Measurements from ENCODE around the gene TCEAL3. TPM values are rescaled to one million over a fixed set of nuclear protein-coding genes. Genes with fewer than 3 reads are reported as not detected.

The TCEAL3 gene, protein sequence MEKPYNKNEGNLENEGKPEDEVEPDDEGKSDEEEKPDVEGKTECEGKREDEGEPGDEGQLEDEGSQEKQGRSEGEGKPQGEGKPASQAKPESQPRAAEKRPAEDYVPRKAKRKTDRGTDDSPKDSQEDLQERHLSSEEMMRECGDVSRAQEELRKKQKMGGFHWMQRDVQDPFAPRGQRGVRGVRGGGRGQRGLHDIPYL
- total RNA-seq, result 6.8 TPM

DNA sequence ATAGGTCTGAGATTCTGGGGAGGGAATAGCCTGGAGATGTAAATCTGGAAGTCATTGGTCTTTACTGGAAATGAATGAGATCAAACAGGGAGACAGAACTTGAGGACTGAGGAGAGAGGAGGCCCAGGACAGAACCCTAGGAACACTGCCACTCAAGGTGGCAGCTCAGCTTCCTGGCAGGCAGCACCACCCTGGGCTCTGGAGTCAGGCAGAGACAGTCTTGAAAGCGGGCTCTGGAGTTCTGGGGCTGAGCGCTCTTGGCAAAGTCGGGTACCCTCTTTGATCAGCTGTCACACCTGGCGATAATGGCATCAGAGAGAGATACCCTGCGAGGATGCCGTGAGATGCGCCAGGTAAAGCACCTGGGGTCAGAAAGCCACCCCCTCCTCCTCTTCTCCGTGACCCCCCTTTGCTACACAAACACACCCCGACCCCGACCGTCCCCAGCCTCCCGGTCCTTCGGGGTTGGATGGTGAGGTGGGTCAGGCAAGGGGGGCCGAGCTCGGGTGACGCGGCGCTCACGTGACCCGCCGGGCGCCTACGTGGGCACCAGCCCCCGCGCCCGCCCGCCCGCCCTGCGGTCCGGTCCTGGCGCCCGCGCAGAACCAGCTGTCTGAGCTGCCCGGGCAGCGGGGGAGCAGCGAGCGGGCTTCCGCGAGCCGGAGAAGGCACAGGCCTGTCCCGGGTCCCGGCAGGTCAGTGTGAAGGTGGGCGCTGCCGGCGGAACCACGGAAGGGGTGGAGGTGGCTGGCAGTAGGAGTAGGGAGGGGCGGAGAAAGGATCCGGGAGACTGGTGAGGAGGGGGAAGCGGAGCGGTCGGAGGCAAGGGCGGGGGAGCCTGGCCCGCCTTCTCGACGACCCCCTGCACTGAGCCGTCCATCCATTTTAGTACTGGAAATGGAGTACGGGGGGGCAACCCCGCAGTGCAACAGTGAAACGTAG, at the start of gene TCEAL3:
Gene TCEAL3, plus strand, starts transcription at position 600 of the 942 bp plus-strand sequence. CDS start 1,102 bp downstream, outside the sequence.

GRCh38 chrX:103585411-103586313, 22.1 kb upstream of the TCEAL3 start, which contains the start of gene TCEAL4:
TSS of gene TCEAL4 (plus strand) at chrX:103585515. CDS start at chrX:103586676, 1,161 bp downstream.

GRCh38 chrX:103628386-103629317, 20.9 kb downstream of the TCEAL3 start, which contains the start of gene TCEAL1:
TSS of gene TCEAL1 (plus strand) at chrX:103628975. CDS start at chrX:103629917, 942 bp downstream.

Other genes starting within 250 kb of the TCEAL3 start
- 222 TPM for gene BEX3, start 231.4 kb upstream of the TCEAL3 start, total RNA-seq
- gene RAB40A, start 88.5 kb upstream of the TCEAL3 start, total RNA-seq, result 0.88 TPM
- 27.8 TPM for gene TCEAL4, start 22.4 kb upstream of the TCEAL3 start, total RNA-seq
- gene TCEAL1, start 21.0 kb downstream of the TCEAL3 start, total RNA-seq, result 24.5 TPM
- gene MORF4L2, start 78.7 kb downstream of the TCEAL3 start, total RNA-seq, result 188 TPM
- not detected for gene TMEM31, start 102.9 kb downstream of the TCEAL3 start, total RNA-seq
- 7.2 TPM for gene PLP1, start 168.9 kb downstream of the TCEAL3 start, total RNA-seq
- gene RAB9B, start 224.3 kb downstream of the TCEAL3 start, total RNA-seq, result 5.6 TPM